ENCODE results near the gene MMP26.

GRCh38 chr11:4748438-4748837 lies 43.9 kb downstream of the MMP26 start:
- TF ChIP-seq, protein P1, sequence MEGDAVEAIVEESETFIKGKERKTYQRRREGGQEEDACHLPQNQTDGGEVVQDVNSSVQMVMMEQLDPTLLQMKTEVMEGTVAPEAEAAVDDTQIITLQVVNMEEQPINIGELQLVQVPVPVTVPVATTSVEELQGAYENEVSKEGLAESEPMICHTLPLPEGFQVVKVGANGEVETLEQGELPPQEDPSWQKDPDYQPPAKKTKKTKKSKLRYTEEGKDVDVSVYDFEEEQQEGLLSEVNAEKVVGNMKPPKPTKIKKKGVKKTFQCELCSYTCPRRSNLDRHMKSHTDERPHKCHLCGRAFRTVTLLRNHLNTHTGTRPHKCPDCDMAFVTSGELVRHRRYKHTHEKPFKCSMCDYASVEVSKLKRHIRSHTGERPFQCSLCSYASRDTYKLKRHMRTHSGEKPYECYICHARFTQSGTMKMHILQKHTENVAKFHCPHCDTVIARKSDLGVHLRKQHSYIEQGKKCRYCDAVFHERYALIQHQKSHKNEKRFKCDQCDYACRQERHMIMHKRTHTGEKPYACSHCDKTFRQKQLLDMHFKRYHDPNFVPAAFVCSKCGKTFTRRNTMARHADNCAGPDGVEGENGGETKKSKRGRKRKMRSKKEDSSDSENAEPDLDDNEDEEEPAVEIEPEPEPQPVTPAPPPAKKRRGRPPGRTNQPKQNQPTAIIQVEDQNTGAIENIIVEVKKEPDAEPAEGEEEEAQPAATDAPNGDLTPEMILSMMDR (IDR thresholded peaks at IDR 0.05) = no peak
- no peak for TF ChIP-seq POLR2A (IDR thresholded peaks at IDR 0.05)

Measured in lower leg skin (tissue), 3 donors.